HG03342 (cell line): Measurements from ENCODE around the gene PSMD9.
"Not testable (repeated sequence)": the region's sequence is repeated elsewhere in the genome, so short reads cannot be mapped to it uniquely, and the experiment has no call there.

ENCODE experiments used
- ATAC-seq: cut with Tn5 transposase; IDR thresholded peaks from one replicate; pipeline ENCODE4 v1.9.1; 2021; ENCODE audit warnings: mild to moderate bottlenecking, moderate library complexity; ENCODE audit not compliant: unreplicated experiment

Gene PSMD9

GRCh38 chr12:121872546-121873215, 15.9 kb upstream of the PSMD9 start:
- no peak for ATAC-seq

- no peak for ATAC-seq
Observed at GRCh38 chr12:121873216-121873569, 15.4 kb upstream of the PSMD9 start.

- no peak for ATAC-seq
Observed at GRCh38 chr12:121874071-121874470, 14.5 kb upstream of the PSMD9 start.

- no peak for ATAC-seq
Observed at GRCh38 chr12:121875582-121875981, 13.0 kb upstream of the PSMD9 start.

GRCh38 chr12:121876080-121876447, 12.5 kb upstream of the PSMD9 start:
- not testable (repeated sequence) for ATAC-seq

- ATAC-seq: no peak
Observed at GRCh38 chr12:121883315-121883660, 5.3 kb upstream of the PSMD9 start.

GRCh38 chr12:121885129-121885528, 3.5 kb upstream of the PSMD9 start:
- not testable (repeated sequence) for ATAC-seq

- no peak for ATAC-seq
Observed at GRCh38 chr12:121888083-121888477, 510 bp upstream of the PSMD9 start.

GRCh38 chr12:121889274-121889624, 659 bp downstream of the PSMD9 start:
- no peak for ATAC-seq

- ATAC-seq: not testable (repeated sequence)
Observed at GRCh38 chr12:121889661-121890060, 1.1 kb downstream of the PSMD9 start.

- no peak for ATAC-seq
Observed at GRCh38 chr12:121892673-121893561, 4.3 kb downstream of the PSMD9 start.

- ATAC-seq: no peak
Observed at GRCh38 chr12:121893961-121894460, 5.4 kb downstream of the PSMD9 start.

- ATAC-seq: no peak
Observed at GRCh38 chr12:121894633-121895032, 6.0 kb downstream of the PSMD9 start.

- ATAC-seq: no peak
Observed at GRCh38 chr12:121898287-121898686, 9.7 kb downstream of the PSMD9 start.

GRCh38 chr12:121899590-121899989, 11.0 kb downstream of the PSMD9 start:
- ATAC-seq: no peak

GRCh38 chr12:121903202-121903601, 14.6 kb downstream of the PSMD9 start:
- no peak for ATAC-seq

- ATAC-seq: no peak
Observed at GRCh38 chr12:121905746-121906145, 17.2 kb downstream of the PSMD9 start.

- no peak for ATAC-seq
Observed at GRCh38 chr12:121908702-121909101, 20.1 kb downstream of the PSMD9 start.

GRCh38 chr12:121911824-121912585, 23.4 kb downstream of the PSMD9 start:
- ATAC-seq: no peak

- no peak for ATAC-seq
Observed at GRCh38 chr12:121915841-121916321, 27.3 kb downstream of the PSMD9 start.

- no peak for ATAC-seq
Observed at GRCh38 chr12:121916719-121917118, 28.1 kb downstream of the PSMD9 start.
